ENCODE results near the gene BTF3L4.
A peak's percentile ranks its signal among the peaks of the same experiment; 100 is the strongest.
"Not testable (repeated sequence)": the region's sequence is repeated elsewhere in the genome, so short reads cannot be mapped to it uniquely, and the experiment has no call there.

The BTF3L4 gene

DNA sequence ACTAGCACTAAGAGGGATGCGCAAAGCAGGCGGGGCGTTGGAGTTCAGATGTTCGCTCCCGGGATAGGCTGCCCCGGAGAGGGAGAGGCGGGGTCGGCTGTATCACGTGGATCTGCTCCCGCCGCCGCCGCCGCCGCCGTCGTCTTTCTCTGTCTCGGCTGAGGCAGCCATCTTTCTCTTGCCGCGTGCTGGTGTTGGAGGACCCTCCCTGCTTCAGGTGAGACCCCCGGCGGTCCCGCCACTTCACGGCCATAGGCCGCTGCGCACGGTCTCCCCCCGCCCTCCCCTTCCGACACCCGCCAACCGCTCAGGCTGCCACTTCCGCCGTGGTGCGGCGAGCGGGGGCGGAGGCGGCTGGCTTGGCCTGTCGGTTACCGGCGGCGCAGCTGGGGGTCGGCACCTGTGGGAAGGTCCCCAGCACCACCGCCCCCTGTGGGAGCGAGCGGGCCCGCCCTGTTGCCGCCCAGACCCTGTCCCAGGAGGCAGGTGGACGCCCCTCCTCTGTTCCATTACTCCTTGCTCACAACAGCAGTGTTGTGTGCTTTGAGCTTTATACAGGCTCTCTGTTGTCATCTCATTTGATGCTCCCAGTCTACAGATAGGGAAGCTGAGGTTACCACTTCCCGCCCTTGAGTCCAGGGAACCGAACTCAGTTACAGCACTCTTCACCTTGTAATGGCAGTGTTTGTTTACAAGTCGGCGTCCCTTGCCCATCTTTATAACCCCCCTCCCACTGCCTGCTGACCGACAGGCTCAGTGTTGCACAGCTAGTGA, at the start of gene BTF3L4:
Gene BTF3L4 (plus strand): TSS at position 133 of the 774 bp plus-strand sequence. CDS start 3,553 bp downstream, outside the sequence.
- Histone ChIP-seq H3K27ac (peak within 1 kb of the TSS; percentile 78 to 98 (median 95)), H3K4me3 (peak within 1 kb of the TSS; percentile 68 to 98 (median 78))

GRCh38 chr1:52007215-52008002, 48.7 kb upstream of the BTF3L4 start:
- no peak overlapping the region for H3K4me3 ChIP-seq
- H3K27ac ChIP-seq, result no peak overlapping the region

DNA sequence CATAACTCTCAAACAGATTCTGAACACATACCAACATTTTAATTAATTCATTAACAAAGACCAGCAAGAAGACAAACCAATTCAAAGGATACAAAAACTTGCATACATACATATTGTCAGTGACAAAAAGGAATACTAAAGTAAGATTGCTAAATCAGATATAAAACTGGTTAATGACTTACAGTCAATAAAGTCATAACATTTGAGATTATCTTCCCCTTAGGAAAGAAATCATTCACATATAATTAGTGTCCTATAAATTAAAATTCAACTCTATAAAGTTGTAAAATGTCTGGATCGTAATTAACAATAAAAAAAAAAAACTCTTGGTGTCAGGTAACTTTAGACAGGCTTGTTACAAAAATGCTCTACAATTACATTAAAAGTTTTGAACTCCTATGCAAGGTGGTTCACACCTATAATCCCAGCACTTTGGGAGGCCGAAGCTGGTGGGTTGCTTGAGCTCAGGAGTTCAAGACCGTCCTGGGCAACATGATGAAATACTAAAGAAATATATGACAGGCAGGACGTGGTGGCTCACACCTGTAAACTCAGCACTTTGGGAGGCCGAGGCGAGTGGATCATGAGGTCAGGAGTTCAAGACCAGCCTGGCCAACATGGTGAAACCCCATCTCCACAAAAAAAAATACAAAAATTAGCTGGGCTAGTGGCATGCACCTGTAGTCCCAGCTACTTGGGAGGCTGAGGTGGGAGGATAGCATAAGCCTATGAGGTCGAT, 47.9 kb upstream of the BTF3L4 start:
- H3K4me3 ChIP-seq, result no peak overlapping the region
- H3K27ac ChIP-seq, result no peak overlapping the region

GRCh38 chr1:52022133-52022532, 34.0 kb upstream of the BTF3L4 start:
- Histone ChIP-seq H3K4me3 (no peak overlapping the region), H3K27ac (no peak overlapping the region)

DNA sequence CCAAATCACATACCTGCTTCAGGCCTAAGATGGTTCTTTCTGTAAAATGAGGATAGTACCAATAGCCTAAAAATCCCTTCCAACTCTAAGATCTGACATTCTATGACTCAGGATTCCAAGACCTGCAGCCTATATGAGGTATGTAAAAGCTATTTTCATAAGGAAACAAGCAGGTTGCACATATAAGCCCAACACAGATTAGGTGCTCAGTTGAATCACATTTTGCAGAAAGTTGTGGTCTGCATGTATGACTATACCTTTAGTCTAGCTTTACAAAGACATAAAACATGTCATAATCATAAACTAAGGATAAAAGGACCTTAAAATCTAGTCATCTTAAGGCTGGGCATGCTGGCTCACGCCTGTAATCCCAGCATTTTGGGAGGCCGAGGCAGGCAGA, 29.8 kb upstream of the BTF3L4 start:
- no peak overlapping the region for H3K4me3 ChIP-seq
- no peak overlapping the region for H3K27ac ChIP-seq

- Histone ChIP-seq H3K4me3 (no peak overlapping the region), H3K27ac (no peak overlapping the region)
Observed at GRCh38 chr1:52028328-52028727, 27.8 kb upstream of the BTF3L4 start.

- H3K4me3 ChIP-seq, H3K27ac ChIP-seq: not testable (repeated sequence)
Observed at GRCh38 chr1:52028839-52029238, 27.3 kb upstream of the BTF3L4 start.

DNA sequence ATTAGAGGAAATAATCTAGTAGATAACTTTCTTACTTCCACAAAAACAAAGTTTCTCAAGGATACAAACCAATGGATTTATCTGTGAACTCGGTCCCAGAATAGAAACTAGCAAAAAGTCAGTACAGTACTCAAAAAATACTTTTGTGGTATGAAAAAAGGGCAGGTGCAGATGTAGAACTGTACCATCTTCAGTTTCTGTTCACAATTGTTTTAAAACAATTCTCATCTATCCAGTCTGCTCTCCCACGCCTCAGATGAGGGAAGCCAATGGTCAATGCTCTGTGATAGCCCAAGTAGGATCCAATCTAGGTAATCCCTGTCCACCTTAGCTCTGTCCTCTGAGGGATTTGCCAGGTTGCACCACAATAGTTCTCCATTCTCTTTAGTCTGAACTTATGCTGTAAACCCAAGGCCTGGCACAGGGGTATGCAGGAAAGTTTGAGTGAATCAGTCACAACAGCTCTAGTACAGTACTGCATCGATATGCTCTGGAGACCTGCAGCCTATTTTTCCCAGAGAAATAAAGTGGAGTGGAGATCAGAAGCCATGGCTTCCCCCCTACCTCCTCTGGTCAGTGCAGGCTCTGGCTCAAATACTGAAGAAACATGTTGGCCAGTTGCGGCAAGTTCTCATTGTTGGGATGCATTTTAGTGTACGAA, 23.8 kb upstream of the BTF3L4 start:
- peak overlapping the region; percentile 56 to 95 (median 83) for H3K4me3 ChIP-seq
- H3K27ac ChIP-seq, result peak overlapping the region in 10 of 21 experiments; percentile 78 to 93 (median 86)

GRCh38 chr1:52032785-52033131, 23.3 kb upstream of the BTF3L4 start:
- Histone ChIP-seq H3K4me3 (peak overlapping the region; percentile 56 to 95 (median 83)), H3K27ac (peak overlapping the region in 19 of 21 experiments; percentile 78 to 93 (median 84))

- Histone ChIP-seq H3K4me3 (peak within 1 kb of the TSS; percentile 56 to 95 (median 83)), H3K27ac (peak within 1 kb of the TSS; percentile 52 to 93 (median 83))
Observed at GRCh38 chr1:52033190-52034049, 22.7 kb upstream of the BTF3L4 start, which contains the start of gene KTI12. Gene KTI12, minus strand, starts transcription at chr1:52033810. Its CDS starts 49 bp downstream, at chr1:52033761.

DNA sequence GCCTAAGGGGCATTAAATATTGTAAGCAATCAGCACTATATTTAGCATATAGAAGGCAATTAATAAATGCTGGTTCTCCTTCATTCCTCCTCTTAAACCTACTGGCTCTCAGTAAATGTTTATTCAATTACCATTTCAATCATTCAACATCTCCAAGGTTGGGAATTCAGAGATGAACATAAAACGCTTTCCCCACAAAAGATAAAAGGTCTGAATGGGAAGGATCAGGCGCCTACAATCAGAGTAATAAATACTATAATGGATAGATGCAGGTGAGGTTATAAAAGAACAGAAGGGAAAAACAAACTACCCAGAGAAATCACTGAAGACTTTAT, 22.1 kb upstream of the BTF3L4 start:
- peak overlapping the region in 6 of 7 experiments; percentile 56 to 95 (median 84) for H3K4me3 ChIP-seq
- H3K27ac ChIP-seq, result peak overlapping the region in 20 of 21 experiments; percentile 67 to 93 (median 84)

DNA sequence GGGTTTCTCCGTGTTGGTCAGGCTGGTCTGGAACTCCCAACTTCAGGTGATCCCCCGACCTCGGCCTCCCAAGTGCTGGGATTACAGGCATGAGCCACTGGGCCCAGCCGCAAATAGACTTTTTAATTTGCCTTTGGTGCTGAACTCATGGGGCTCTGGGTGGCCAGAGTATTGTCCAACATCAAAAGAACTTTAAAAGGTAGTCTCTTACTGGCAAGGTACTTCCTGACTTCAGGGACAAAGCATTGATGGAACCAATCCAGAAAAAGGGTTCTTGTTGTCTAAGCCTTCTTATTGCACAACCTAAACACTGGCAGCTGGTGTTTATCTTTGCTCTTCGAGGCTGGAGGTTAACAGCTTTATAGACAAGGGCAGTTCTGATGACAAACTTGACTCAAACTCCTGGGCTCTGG, 18.7 kb upstream of the BTF3L4 start:
- Histone ChIP-seq H3K4me3 (no peak overlapping the region), H3K27ac (no peak overlapping the region)

- Histone ChIP-seq H3K27ac (no peak overlapping the region), H3K4me3 (no peak overlapping the region)
Observed at GRCh38 chr1:52037909-52038308, 18.2 kb upstream of the BTF3L4 start.

GRCh38 chr1:52041551-52042185, 14.4 kb upstream of the BTF3L4 start:
- Histone ChIP-seq H3K4me3 (no peak overlapping the region), H3K27ac (no peak overlapping the region)

DNA sequence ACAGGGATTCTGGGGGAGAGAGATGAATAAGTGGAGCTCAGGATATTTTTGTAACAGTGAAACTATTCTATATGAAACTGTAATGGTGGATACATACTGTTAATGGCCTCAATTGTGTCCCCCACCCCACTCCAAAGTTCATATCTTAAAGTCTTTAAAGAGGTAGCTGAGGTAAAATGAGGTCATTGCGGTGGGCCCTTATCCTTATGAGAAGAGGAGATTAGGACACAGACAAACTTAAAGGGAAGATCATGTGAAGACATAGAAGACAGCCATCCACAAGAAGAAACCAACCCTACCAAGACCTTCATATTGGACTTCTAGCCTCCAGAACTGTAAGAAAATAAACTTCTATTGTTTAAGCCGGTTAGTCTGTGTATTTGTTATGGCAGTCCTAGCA, 10.9 kb upstream of the BTF3L4 start:
- Histone ChIP-seq H3K27ac (no peak overlapping the region), H3K4me3 (no peak overlapping the region)

- H3K27ac ChIP-seq, result not testable (repeated sequence)
Observed at GRCh38 chr1:52045666-52046195, 10.4 kb upstream of the BTF3L4 start.

GRCh38 chr1:52049337-52049736, 6.8 kb upstream of the BTF3L4 start:
- H3K4me3 ChIP-seq, H3K27ac ChIP-seq: not testable (repeated sequence)

More at GRCh38 chr1:52045666-52046195, 10.4 kb upstream of the BTF3L4 start:
- not testable (repeated sequence) for H3K4me3 ChIP-seq

GRCh38 chr1:52053862-52054261, 2.2 kb upstream of the BTF3L4 start:
- H3K27ac ChIP-seq, result peak overlapping the region in 2 of 21 experiments; percentile 90 to 97
- H3K4me3 ChIP-seq, result peak overlapping the region in 3 of 7 experiments; percentile 68 to 98 (median 89)
